Heart left ventricle (tissue), 13 donors: ENCODE results near the gene MXRA7.
"Not testable (repeated sequence)": the region's sequence is repeated elsewhere in the genome, so short reads cannot be mapped to it uniquely, and the experiment has no call there.

Experiments used
- CTCF ChIP-seq, 12 donors: fragments of 200-600 bp; sonication (generic) in 4 of 12; IDR thresholded peaks; one replicate each; pipeline versions ENCODE4 v1.5.0 to v1.8.0; 2018 to 2022; ENCODE audit warnings: antibody characterized with exemption in 12 of 12, mild to moderate bottlenecking in 5 of 12
- POLR2A ChIP-seq, 2 donors: fragments of 450-650 bp; IDR thresholded peaks; one replicate each; pipeline ENCODE4 v1.6.1; 2017; ENCODE audit warnings: antibody characterized with exemption in 2 of 2, mild to moderate bottlenecking in 2 of 2, moderate library complexity in 2 of 2
- donor health status: ischemic (EF 13 %, LVEDD 7.1; RV severe dilation, severe dysfunction).
- donor health status: DM: no; HTN: yes; CAD: no.
- donor health status: DM: no; HTN: no; CAD: no.
- donor health status: ischemic (EF 25% LVEDD 6.9; RV normal size, moderate dysfunction).
- donor health status: ischemic (EF 25% LVEDD 5.7; RV mildly dilated, moderate dysfunction).
- donor health status: ischemic (EF 35%, LVEDD 5.7; RV mildly dilated, moderate dysfunction).
- donor health status: nonischemic (EF 11% LVEDD 7.7; RV severe dilation, severe dysfunction).
- donor health status: DM: yes; HTN: yes; CAD: no.
- donor health status: PGD.
- donor health status: ischemic (EF 29% LVEDD 5.4; RV normal size, mild dysfunction).
- donor health status: nonischemic (EF 23%, LVEDD 6.1; RV moderate dilation, normal function).

- not testable (repeated sequence) for TF ChIP-seq CTCF, POLR2A (IDR thresholded peaks at IDR 0.05)
Measured at GRCh38 chr17:76636486-76637206, 74.1 kb downstream of the MXRA7 start.
